Loucy (cell line): ENCODE data around the gene ASCL2.

Experiments used
- H2AFZ ChIP-seq: fragments of 200-600 bp; sonication (generic); 2 replicates; pipeline ENCODE4 v1.6.0; 2016; ENCODE audit warnings: antibody characterized with exemption, mild to moderate bottlenecking, low read length, moderate library complexity
- H3F3A ChIP-seq: fragments of 200-600 bp; 2 replicates; pipeline ENCODE4 v1.6.0; 2016; ENCODE audit warnings: antibody characterized with exemption, low read depth, mild to moderate bottlenecking
- H3K27me3 ChIP-seq: fragments of 200-600 bp; sonication (generic); 2 replicates; pipeline ENCODE4 v1.6.1; 2014; ENCODE audit warnings: low read length, mild to moderate bottlenecking; ENCODE audit not compliant: insufficient read depth, poor library complexity, severe bottlenecking
- H3K36me3 ChIP-seq: fragments of 200-600 bp; sonication (generic); 2 replicates; pipeline ENCODE4 v1.6.1; 2016; ENCODE audit warnings: low read length; ENCODE audit not compliant: insufficient read depth
- H3K4me1 ChIP-seq: fragments of 200-600 bp; sonication (generic); 2 replicates; pipeline ENCODE4 v1.5.1; 2014; ENCODE audit warnings: low read length, mild to moderate bottlenecking; ENCODE audit not compliant: insufficient read depth, poor library complexity, severe bottlenecking
- H3K4me2 ChIP-seq: fragments of 200-600 bp; sonication (generic); 2 replicates; pipeline ENCODE4 v1.6.0; 2014; ENCODE audit warnings: antibody characterized with exemption, low read length, low read depth, mild to moderate bottlenecking; ENCODE audit not compliant: poor library complexity, severe bottlenecking
- H3K4me3 ChIP-seq: fragments of 200-600 bp; sonication (generic); 2 replicates; pipeline ENCODE4 v1.5.1; 2014; ENCODE audit warnings: low read length, mild to moderate bottlenecking, mixed read lengths; ENCODE audit not compliant: poor library complexity, severe bottlenecking
- H3K79me2 ChIP-seq: fragments of 200-600 bp; sonication (generic); 2 replicates; pipeline ENCODE4 v1.6.1; 2014; ENCODE audit warnings: low read length; ENCODE audit not compliant: insufficient read depth
- H3K9ac ChIP-seq: fragments of 200-600 bp; sonication (generic); 2 replicates; pipeline ENCODE4 v1.6.0; 2014; ENCODE audit warnings: mild to moderate bottlenecking, low read depth, low read length, moderate library complexity; ENCODE audit not compliant: poor library complexity, severe bottlenecking
- H3K9me2 ChIP-seq: fragments of 200-600 bp; sonication (generic); replicated peaks from 2 replicates; pipeline ENCODE4 v1.6.1; 2016; ENCODE audit warnings: low read depth, low read length, mixed read lengths
- H3K9me3 ChIP-seq: fragments of 200-600 bp; sonication (generic); 2 replicates; pipeline ENCODE4 v1.6.1; 2014; ENCODE audit warnings: mild to moderate bottlenecking, antibody characterized with exemption, low read length, low read depth; ENCODE audit not compliant: insufficient read depth
- H4K20me1 ChIP-seq: fragments of 200-600 bp; sonication (generic); 2 replicates; pipeline ENCODE4 v1.6.0; 2014; ENCODE audit warnings: antibody characterized with exemption, low read length, mild to moderate bottlenecking; ENCODE audit not compliant: insufficient read depth, poor library complexity, severe bottlenecking
- CTCF ChIP-seq: fragments of 200-600 bp; sonication (generic); conservative IDR thresholded peaks from 2 replicates; pipeline ENCODE4 v1.5.1; 2014; ENCODE audit warnings: mild to moderate bottlenecking, antibody characterized with exemption, low read length
- EZH2phosphoT487 ChIP-seq: fragments of 200-600 bp; IDR thresholded peaks from 2 replicates; pipeline ENCODE4 v1.6.1; 2018; ENCODE audit warnings: antibody characterized with exemption, mild to moderate bottlenecking, moderate library complexity, borderline replicate concordance

The ASCL2 gene

GRCh38 chr11:2266586-2267305 lies 3.6 kb downstream of the ASCL2 start:
- no peaks in the 10 kb centered on the region for H3K9me3 ChIP-seq
- peaks cover 18% of the 10 kb centered on the region for H3K4me1 ChIP-seq
- H3K79me2 ChIP-seq: no peaks in the 10 kb centered on the region
- no peak overlapping the region for H2AFZ ChIP-seq
- no peak overlapping the region for H3K4me3 ChIP-seq
- H3K9ac ChIP-seq: no peak overlapping the region
- peak overlapping the region; percentile 42 for H3K4me2 ChIP-seq
- H3K36me3 ChIP-seq: no peaks in the 10 kb centered on the region
- H3K9me2 ChIP-seq: no peaks in the 10 kb centered on the region
- TF ChIP-seq EZH2phosphoT487 (no peak), CTCF (no peak)
- no peaks in the 10 kb centered on the region for H3K27me3 ChIP-seq
- H4K20me1 ChIP-seq: no peaks in the 10 kb centered on the region
- no peaks in the 10 kb centered on the region for H3F3A ChIP-seq

- Histone ChIP-seq H3K36me3 (no peaks in the 10 kb centered on the region), H4K20me1 (no peaks in the 10 kb centered on the region), H3K4me1 (peaks cover 18% of the 10 kb centered on the region), H3F3A (no peaks in the 10 kb centered on the region), H3K27me3 (no peaks in the 10 kb centered on the region), H3K79me2 (no peaks in the 10 kb centered on the region), H3K9me2 (no peaks in the 10 kb centered on the region), H3K4me2 (peak overlapping the region; percentile 42), H2AFZ (0 out of 2 replicates have a peak overlapping the region, but pooled peaks have one; percentile 14), H3K9ac (no peak overlapping the region), H3K4me3 (no peak overlapping the region), H3K9me3 (no peaks in the 10 kb centered on the region)
- TF ChIP-seq CTCF (no peak), EZH2phosphoT487 (no peak)
Observed at GRCh38 chr11:2265854-2266585, 4.4 kb downstream of the ASCL2 start.

GRCh38 chr11:2265396-2265795 lies 5.0 kb downstream of the ASCL2 start:
- Histone ChIP-seq H3K4me2 (peak overlapping the region; percentile 42), H3K27me3 (no peaks in the 10 kb centered on the region), H2AFZ (peak overlapping the region; percentile 14; the same call in 1 of the 2 replicates), H3K9ac (no peak overlapping the region), H4K20me1 (no peaks in the 10 kb centered on the region), H3K36me3 (no peaks in the 10 kb centered on the region), H3F3A (no peaks in the 10 kb centered on the region), H3K9me3 (no peaks in the 10 kb centered on the region), H3K79me2 (no peaks in the 10 kb centered on the region), H3K4me1 (peaks cover 18% of the 10 kb centered on the region), H3K4me3 (no peak overlapping the region), H3K9me2 (no peaks in the 10 kb centered on the region)
- TF ChIP-seq CTCF (no peak), EZH2phosphoT487 (no peak)
